ENCODE measurements around the gene PIK3C2A.

- no peak for TF ChIP-seq CTCF (optimal IDR thresholded peaks at IDR 0.05 in 1 of 3, IDR thresholded peaks at IDR 0.05 in 1 of 3, conservative IDR thresholded peaks at IDR 0.05 in 1 of 3; ENCODE audit: extremely low read depth in 1 of 3, insufficient read depth in 2 of 3, low read length in 3 of 3)
- TF ChIP-seq EZH2 (IDR thresholded peaks at IDR 0.05; ENCODE audit: low read length) = no peak
Measured at GRCh38 chr11:17171343-17171742, 36.4 kb downstream of the PIK3C2A start.

All from keratinocyte (primary cell).